ENCODE results near the gene FAM107A.

FAM107A gene

DNA sequence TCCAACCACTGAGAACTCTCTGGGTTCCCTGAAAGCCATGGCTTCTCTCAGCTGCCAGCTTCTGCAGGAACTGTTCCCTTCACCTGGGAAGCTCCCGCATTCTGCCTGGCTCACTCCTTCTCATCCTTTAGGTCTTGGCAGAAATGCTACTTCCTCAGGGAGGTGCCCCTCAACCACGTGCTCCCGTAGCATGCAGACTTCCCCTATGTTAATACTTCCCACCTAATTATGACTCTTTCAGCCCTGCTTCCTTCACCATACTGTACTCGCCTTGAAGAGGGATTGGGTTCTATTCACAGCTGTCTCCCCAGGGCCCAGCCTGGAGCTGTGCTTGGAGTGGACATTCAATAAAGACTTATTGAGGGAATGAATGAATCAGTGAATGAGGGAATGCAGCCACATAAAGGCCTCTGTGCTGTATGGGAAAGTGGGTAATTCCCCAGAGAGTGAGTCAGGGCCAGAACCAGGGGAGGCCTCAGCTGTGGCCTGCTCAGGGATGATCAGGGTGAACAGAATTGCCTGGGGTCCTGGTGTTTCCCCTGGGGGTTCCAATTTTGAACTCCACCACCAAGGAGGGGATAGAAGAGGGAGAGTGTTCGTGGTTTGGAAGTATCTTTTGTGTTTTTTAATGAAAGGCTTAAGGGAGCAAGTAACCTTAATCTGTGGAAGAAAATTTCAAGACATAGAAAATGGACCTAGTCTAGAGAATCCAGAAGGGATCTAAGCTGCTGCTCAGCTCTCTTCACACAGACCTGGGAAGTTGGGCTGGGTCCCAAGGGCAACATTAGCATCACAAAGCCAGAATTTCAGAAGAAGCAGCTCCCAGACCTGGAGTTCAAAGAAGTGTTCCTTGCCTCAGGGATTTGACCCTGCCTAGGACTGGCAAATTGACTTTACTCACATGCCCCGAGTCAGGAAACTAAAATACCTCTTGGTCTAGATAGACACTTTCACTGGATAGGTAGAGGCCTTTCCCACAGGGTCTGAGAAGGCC is 14.6 kb upstream of the FAM107A start:
- no peak for DNase-seq

DNA sequence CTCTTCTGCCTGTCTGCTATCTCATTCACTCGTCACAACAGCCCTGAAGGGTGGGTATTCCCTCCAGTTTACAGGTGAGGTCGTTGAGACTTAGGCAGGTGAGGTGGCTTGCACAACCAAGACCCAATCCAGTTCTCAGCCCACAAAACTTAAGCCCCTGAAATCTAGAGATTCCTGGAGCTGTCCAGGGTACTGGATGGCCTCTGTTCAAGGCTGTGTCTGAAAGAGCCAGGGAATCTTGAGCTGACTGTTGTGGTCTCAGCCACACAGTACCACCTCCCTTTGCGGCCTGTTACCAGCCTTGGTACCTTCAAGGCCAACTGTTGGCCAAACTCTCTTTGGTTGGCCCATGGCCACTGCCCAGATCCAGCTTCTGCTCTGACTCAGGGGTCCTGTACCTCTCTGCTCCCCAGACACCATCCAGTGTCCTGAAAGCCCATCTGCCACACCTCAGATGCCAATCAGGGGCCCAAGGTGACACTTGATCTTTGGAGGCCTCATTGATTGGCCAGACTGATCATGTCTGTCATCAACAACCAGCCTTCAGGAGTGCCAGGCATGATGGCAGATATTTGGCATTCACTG is 10.9 kb upstream of the FAM107A start:
- peak; percentile 29 for DNase-seq

- DNase-seq: no peak
Measured at GRCh38 chr3:58586776-58587192, 9.6 kb upstream of the FAM107A start.

DNA sequence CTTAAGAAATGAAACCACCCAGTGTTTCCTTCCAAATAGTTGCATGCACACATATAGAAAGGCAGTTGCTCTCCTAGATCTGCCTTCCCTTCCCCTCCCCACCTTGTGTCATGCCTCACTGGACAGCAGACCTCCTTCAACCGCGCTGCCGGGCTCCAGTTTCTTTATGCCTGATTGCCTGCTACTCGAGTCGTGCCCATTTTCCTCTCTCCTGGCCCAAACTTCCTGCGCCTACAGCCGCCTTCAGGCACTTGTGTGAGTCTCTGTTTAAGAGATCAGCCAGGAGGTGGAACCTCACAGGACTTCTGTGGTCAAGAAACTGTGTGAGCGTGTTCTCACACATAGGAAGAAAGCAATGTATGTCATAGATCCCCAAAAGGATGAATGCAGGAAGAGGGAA is 8.8 kb upstream of the FAM107A start:
- no peak for DNase-seq

GRCh38 chr3:58585005-58585786 is 8.0 kb upstream of the FAM107A start:
- peak; percentile 61 for DNase-seq

DNA sequence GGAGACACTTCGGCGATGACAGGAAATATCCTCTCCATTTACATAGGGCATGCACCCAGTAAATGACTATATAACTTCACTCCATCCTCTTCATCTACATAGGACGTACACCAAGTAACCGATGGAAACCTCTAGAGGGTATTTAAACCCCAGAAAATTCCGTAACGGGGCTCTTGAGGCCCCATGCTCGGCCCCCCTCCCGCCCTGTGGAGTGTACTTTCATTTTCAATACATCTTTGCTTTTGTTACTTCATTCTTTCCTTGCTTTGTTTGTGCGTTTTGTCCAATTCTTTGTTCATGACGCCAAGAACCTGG is 7.5 kb upstream of the FAM107A start:
- DNase-seq: no peak

- DNase-seq: no peak
Measured at GRCh38 chr3:58581328-58582091, 4.3 kb upstream of the FAM107A start.

DNA sequence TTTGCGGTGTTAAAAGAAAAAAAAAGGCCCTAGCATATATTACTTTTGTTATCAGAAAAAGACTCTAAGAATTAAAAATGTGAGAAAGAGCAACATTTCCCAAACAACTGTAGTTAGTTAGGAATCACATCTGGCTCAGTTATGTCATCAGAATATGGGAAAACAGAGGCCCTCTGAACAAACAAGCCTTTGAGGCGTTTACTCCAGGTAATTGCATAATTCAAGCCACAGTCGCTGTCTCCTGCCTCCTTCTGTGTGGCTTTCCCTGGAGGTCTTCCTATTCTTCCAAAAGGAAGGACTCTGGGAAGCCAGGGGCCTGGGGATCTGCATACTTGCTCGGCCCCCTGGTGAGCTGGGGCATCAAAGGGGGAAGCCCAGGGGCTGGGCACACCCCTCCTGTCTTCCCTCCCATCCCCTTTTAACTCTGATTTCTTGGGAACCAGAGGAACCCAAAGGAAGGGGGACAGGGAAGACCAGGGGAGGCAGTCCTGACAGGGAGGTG is 3.7 kb upstream of the FAM107A start:
- no peak for DNase-seq

DNA sequence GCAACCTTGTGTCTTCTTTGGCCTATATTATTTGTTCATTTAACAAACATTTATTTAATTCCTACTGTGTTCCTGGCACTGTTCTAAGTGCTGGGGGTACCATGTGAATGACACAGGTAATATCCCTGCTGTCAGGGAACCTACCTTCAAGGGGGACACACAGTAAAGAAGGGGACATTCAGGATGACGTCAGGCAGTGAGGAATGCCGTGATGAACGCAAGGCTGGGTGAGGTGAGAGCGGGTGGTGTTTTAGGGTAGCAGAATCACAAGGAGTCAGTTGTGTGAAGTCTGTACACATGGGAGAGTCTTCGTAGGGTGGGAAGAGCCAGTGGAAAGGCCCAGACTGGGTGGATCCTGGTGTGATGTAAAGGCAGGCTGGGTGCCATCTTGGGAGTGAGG is 1.7 kb upstream of the FAM107A start:
- no peak for DNase-seq

DNA sequence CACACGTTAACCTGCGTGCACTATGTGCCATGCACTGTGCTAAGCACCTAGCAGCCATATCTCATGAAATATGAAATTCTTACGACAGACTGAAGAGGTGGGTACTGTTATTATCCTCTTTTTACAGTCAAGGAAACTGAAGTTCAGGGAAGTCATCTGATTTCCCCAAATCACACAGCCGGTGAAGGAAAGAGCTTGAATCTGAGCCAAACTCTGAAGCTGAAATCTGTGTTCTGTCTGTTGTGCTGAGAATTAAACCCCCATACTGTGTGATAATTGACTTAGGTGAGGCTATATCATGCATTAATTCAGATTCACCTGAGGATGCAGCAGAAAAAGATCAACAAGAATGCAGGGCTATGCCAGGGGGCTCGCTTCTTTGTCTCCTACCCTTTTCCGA is 475 bp downstream of the FAM107A start:
- DNase-seq: no peak

GRCh38 chr3:58575971-58576652 is 1.1 kb downstream of the FAM107A start:
- no peak for DNase-seq

DNA sequence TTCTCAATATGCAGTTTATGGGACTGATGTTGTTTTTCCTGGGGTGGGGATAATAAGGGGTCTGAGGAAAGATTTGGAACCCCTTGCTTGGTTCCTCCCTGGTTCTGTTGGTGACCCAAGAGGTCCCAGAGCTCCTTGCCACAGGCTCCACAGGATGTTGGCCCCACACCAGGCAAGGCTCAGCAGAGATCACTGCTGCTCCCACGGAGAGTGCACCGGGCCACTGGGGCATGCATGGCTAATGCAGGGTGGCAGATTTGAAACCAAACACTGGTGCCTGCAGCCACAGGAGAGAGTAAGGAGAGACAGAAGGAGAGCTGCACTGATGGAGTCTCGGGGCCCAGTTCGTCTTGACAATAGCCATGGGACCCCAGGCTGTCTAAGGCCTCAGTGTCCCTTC is 2.5 kb downstream of the FAM107A start:
- no peak for DNase-seq

DNA sequence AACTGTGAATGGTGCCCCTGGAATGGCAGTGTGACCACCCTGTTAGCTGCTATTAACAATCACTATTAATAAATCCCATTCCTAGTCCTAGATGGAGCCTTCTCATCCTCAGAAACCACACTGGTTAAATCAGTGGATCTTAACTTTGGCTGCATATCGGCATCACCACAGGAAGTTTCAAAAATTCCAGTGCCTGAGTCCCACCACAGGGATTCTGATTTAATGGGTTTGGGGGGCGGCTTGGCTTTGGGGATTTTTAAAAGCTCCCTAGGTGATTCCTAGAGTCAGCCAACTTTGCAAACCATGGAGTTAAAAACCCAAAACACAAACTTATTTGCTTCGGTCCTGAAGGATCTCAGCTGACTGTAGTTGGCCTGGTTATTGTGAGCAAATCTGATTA is 3.1 kb downstream of the FAM107A start:
- no peak for DNase-seq

GRCh38 chr3:58573640-58574039 is 3.6 kb downstream of the FAM107A start:
- no peak for DNase-seq

- DNase-seq: no peak
Measured at GRCh38 chr3:58572634-58573230, 4.5 kb downstream of the FAM107A start.

DNA sequence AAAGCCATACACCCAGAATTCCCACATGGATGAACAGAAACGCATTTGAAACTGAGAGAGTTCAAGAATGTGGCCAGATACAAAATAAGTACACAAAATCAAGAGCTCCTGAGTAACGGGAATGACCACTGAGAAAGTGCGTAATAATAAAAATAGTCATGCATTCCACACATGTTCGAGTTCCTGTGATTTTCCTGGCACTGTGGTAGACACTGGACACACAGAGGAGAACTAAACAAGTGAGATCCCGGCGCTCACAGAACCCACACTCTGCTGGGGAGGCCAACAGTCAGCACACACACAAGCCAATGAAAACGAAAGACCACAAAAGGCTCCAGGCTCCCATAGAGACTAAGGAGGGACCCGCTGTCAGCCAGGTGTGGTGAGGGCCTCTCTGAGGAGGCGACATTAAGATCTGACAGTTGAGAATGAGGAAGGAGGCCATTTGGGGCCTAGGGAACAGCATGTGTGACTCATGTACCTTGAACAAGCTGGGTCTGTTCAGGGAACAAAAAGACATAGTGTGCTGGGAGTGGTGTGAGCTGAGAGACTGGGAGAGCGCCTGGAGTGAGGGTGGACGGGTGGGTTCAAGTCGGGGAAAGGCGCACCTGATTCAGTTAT is 5.1 kb downstream of the FAM107A start:
- no peak for DNase-seq

DNA sequence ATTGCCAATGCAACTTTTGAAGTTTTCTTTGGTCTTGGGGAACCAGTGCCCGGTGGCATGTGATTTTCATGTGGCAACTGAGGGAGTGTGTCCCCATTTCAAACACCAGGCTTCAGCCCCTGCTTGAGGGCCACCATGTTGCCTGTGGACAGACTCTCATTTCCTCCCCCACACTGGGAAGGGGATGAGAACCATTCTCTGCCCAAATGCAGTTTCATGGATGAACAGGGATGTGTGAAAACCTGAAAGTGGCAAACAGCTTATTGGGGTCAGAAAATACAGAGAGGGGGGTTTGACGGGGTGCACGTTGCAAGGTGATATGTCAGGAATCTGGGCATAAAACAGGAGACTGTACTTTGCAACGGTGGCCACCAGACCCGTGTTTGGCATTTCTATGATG is 6.3 kb downstream of the FAM107A start:
- no peak for DNase-seq

DNA sequence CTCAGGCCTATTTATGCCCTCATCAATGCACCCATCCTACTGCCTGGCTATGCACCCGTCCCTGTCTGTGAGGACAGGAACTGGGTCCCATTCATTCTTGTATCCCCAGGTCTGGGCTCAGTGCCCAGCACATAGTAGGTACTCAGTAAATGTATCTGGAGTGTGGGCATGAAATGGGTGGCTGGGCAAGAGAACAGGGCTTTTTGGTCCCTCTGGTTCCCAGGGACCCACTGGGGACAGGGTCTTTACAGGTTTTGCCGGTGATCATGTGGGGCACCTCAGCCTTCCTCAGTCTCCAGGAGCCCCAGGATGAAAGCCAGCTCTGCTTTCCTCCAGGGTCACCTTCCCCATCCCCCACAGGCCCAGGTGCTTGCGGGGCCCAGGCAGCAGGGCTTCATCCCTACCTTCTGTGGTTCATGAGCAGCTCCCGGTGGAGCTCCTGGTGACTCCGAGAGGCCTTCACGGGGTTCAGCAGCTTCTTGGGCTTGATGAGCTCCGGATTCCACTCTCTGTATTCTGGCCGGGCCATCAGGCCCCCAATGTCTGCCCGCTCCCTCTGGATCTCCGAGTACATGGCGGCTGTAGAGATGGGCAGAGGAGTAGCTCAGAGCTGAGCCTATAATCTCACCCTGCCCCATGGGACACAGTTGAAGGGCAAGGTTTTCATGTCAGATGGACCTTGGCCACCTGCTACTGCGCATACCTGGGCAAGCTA is 7.7 kb downstream of the FAM107A start:
- DNase-seq: no peak

- DNase-seq: peak; percentile 36
Measured at GRCh38 chr3:58568572-58569286, 8.5 kb downstream of the FAM107A start.

GRCh38 chr3:58567251-58567515 is 10.0 kb downstream of the FAM107A start:
- DNase-seq: no peak

Data from kidney glomerular epithelial cell (primary cell).